ENCODE results near the gene MAPRE2.

Gene MAPRE2

GRCh38 chr18:35024965-35025364 lies 16.2 kb upstream of the MAPRE2 start:
- TF ChIP-seq CTCF (IDR thresholded peaks at IDR 0.05; ENCODE audit: borderline replicate concordance, insufficient read depth, low read depth, low read length), result no peak

GRCh38 chr18:35026407-35027061 lies 14.7 kb upstream of the MAPRE2 start:
- no peak overlapping the region for H3K4me3 ChIP-seq (ENCODE audit: low read depth, low read length)
- peak; percentile 32; the same call in 1 of the 2 replicates for TF ChIP-seq CTCF (IDR thresholded peaks at IDR 0.05; ENCODE audit: borderline replicate concordance, insufficient read depth, low read depth, low read length)

More at GRCh38 chr18:35024965-35025364, 16.2 kb upstream of the MAPRE2 start:
- H3K4me3 ChIP-seq (ENCODE audit: low read depth, low read length), result no peak overlapping the region

GRCh38 chr18:35027206-35027605 lies 14.0 kb upstream of the MAPRE2 start:
- 0 out of 2 replicates have a peak, but pooled peaks have one; percentile 2 for TF ChIP-seq CTCF (IDR thresholded peaks at IDR 0.05; ENCODE audit: borderline replicate concordance, insufficient read depth, low read depth, low read length)
- H3K4me3 ChIP-seq (ENCODE audit: low read depth, low read length), result no peak overlapping the region

- TF ChIP-seq CTCF (IDR thresholded peaks at IDR 0.05; ENCODE audit: borderline replicate concordance, insufficient read depth, low read depth, low read length), result no peak
- H3K4me3 ChIP-seq (ENCODE audit: low read depth, low read length), result no peak overlapping the region
These were observed 12.7 kb upstream of the MAPRE2 start for GRCh38 chr18:35028536-35028935.

- H3K4me3 ChIP-seq (ENCODE audit: low read depth, low read length), result no peak overlapping the region
- no peak for TF ChIP-seq CTCF (IDR thresholded peaks at IDR 0.05; ENCODE audit: borderline replicate concordance, insufficient read depth, low read depth, low read length)
These were observed 12.1 kb upstream of the MAPRE2 start for GRCh38 chr18:35029103-35029502.

GRCh38 chr18:35029770-35030169 lies 11.4 kb upstream of the MAPRE2 start:
- TF ChIP-seq CTCF (IDR thresholded peaks at IDR 0.05; ENCODE audit: borderline replicate concordance, insufficient read depth, low read depth, low read length), result peak; percentile 3; the same call in 1 of the 2 replicates
- H3K4me3 ChIP-seq (ENCODE audit: low read depth, low read length), result no peak overlapping the region

GRCh38 chr18:35030277-35030989 lies 10.8 kb upstream of the MAPRE2 start:
- H3K4me3 ChIP-seq (ENCODE audit: low read depth, low read length), result no peak overlapping the region
- TF ChIP-seq CTCF (IDR thresholded peaks at IDR 0.05; ENCODE audit: borderline replicate concordance, insufficient read depth, low read depth, low read length), result no peak

Data from GM12875 (cell line).